Fibroblast of pulmonary artery (primary cell): ENCODE measurements around the gene PCYT2.

ENCODE experiments used
- DNase-seq: peaks from one replicate; pipeline ENCODE4 v3.0.0-alpha.2; 2010; ENCODE audit warnings: low read depth
- H3K4me3 ChIP-seq: replicated peaks from 2 replicates; pipeline ENCODE4 v1.5.1; 2011; ENCODE audit warnings: low read depth, mild to moderate bottlenecking, control low read depth, low read length, moderate library complexity
- TF ChIP-seq, protein P1 (sequence below): IDR thresholded peaks from 2 replicates; pipeline ENCODE4 v1.5.1; 2011; ENCODE audit warnings: mild to moderate bottlenecking, control low read depth, low read length, inconsistent platforms; ENCODE audit errors: missing control alignments

PCYT2 gene

DNA sequence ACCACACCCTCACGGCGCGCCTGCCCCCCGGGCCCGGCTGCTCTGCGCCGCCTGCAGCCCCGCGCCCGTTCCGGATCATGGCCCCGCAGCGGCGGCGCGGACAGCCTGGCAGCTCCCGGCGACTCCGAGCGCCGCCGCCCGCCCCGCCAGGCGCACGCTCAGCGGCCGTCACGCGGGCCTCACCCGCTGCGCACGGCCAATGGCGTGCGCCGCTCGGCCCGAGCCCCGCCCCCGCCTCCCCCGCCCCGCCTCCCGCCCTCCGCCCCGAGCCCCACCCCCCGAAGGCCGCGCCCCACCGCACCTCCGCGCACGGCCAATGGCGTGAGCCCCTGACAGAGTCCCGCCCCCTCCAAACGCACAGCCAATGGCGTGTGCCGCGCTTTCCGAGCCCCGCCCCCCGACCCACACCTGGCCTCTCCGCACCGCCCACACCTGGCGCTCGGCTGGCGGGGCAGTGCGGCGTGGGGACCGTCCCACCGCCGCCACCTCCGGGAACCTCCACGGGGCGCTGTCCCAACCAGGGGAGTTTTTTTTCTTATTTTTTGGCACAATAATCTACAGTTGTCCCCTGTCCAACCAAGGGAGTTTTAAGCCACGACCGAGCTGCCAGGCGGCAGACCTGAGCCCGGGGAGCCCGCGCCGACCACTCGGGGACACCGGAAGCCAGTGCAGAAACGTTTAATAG is at the start of gene PCYT2:
TSS of gene PCYT2 (minus strand) at position 123 of the 685 bp plus-strand sequence. CDS start at position 79, 44 bp downstream.
- DNase-seq: peak; percentile 85
- peak within 1 kb of the TSS; percentile 65 for H3K4me3 ChIP-seq
- TF ChIP-seq, protein P1, sequence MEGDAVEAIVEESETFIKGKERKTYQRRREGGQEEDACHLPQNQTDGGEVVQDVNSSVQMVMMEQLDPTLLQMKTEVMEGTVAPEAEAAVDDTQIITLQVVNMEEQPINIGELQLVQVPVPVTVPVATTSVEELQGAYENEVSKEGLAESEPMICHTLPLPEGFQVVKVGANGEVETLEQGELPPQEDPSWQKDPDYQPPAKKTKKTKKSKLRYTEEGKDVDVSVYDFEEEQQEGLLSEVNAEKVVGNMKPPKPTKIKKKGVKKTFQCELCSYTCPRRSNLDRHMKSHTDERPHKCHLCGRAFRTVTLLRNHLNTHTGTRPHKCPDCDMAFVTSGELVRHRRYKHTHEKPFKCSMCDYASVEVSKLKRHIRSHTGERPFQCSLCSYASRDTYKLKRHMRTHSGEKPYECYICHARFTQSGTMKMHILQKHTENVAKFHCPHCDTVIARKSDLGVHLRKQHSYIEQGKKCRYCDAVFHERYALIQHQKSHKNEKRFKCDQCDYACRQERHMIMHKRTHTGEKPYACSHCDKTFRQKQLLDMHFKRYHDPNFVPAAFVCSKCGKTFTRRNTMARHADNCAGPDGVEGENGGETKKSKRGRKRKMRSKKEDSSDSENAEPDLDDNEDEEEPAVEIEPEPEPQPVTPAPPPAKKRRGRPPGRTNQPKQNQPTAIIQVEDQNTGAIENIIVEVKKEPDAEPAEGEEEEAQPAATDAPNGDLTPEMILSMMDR: no peak

DNA sequence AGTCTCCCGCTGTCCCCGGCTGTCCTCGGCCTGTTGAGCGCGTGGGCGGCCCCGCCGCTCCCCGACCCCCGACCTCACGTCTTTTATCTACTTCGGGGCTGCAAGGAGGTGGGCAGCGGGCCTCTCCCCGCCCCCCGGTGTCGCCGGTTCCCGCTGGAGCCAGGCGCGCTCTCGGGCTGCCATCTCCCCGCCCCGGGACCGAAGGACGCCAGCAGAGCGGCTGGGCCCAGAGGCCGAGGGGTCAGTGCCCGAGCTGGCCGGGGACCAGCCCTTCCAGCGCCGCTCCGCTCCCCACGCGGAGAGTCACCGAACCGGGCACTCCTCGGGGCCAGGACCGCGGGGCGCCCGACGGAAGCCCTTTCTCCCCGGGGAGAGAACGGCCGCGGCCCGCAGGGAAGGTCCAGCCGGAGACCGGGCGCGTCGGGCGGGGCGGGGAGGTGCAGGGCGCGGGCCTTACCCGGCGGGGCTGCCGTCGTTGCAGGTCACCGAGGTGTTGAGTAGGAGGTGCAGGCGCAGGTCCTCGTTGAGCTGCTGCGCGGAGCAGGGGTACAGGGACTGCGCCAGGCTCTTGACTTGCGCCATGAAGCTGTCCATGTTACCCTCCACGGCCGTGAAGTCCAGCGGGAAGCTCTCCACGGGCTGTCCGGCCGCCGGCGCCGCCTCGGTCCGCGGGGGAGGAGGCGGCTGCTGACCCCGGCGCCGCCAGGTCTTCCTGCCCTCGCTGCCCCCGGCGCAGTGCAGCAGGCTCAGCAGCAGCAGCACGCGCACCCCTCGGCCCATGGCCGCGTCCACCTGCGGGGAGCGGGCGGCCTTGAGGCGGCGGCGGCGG is 49.1 kb upstream of the PCYT2 start:
- H3K4me3 ChIP-seq: no peak overlapping the region
- no peak for DNase-seq
- TF ChIP-seq, protein P1: no peak

DNA sequence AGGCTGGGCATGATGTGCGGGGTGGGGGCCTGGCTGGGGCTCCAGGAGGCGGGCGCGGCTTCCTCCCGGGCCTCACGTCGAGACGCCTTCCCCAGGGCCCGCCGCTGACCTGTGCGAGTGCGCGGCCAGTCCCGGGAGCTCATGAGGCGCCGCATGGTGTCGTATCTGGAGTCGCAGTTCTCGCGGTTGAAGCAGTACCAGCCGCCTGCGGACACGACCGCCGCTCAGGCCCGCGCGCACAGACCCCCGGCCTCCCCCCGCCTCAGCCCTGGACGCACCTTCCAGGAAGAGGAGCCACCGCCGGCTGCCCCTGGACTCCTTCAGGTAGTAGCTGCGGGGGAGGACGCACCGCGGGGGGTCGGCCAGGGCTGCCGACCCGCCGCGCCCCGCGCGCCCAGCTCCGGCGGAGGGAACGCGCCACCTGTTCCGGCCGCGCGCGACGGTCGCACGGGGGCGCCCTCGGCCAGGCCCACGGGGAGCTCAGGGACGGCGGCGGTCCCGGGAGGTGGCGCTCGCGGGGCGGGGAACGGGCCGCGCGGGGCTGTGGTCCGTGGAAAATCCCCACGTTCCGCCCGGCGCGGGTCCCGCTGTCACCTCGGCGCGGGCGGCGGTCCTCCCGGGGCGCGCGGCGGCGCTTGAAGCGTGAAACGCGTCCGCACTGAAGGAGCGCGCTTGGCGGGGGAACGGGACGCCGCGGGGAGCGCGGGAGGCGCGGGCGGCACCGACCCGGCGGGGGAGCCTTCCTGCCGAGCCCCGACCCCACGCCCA is 48.3 kb upstream of the PCYT2 start:
- TF ChIP-seq, protein P1: peak; percentile 13
- peak; percentile 36 for DNase-seq
- H3K4me3 ChIP-seq: no peak overlapping the region

DNA sequence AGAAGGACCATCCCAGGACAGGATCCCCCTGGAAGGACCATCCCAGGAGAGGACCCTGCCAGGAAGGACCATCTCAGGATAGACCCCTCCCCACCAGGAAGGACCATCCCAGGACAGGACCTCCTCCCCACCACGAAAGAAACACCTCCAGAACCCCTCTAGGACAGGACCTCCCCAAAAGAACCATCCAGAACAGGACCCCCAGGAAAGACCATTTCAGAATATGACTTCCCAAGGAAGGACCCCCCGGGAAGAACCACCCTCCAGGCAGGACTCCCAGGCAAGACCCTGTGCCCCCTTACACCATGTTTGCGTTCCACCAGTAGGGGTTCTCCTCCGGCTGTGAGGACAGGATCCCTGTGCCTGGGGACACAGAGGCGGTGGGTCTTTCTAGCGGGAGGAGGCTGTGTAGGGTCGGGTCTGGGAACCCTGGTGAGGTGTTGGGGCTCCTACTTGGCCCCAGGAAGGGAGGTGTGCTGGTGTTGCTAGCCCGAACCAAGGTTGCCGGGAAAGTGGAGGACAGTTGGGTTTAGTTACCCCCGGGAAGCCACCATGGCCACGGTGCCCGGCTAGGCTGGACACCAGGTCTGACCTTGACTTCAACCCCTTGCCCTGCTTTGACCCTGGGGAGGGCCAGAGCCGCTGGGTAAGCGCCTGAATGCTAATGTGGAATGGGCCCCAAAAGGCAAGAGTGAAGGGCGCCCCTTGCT is 47.6 kb upstream of the PCYT2 start:
- H3K4me3 ChIP-seq: no peak overlapping the region
- TF ChIP-seq, protein P1: no peak

DNA sequence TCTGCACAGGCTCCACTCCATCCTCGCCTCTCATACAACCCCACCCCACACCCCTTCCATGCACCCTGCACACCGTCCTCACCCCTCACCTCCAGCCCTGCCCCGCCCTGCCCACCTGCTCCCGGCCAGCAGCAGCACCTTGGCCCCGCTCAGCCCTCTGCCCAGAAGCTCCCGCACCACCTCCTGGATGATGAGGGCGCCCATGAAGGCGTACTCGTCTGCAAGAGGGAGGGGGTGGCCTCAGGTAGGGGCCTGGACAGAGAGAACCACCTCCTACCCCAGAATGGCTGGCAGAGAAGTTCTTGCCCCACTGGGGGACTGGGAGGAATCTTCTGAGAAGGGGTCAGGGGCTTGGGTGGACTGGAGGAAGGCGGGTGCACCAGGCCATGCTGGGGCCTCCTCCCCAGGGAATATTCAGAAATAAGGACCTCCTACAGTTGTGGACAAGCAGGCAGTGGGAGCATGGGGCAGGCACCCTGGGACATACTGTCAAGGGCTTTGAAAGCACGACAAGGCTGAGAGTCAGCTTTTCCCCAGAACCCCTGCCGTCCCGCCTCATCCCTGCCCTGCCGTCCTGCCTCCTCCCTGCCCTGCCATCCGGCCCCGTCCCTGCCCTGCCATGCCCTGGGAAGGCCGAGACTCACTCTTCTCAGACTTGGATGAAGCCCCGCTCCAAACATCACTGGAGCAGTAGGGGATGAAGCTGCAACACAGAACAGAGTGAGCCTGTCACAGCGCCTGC is 46.7 kb upstream of the PCYT2 start:
- TF ChIP-seq, protein P1: no peak
- no peak overlapping the region for H3K4me3 ChIP-seq
- DNase-seq: no peak

More for the DNA sequence above, 47.6 kb upstream of the PCYT2 start:
- no peak for DNase-seq
